ENCODE results near the gene DHRS1.

DHRS1 gene

GRCh38 chr14:24269368-24269767, 30.2 kb downstream of the DHRS1 start:
- TF ChIP-seq, protein P1, sequence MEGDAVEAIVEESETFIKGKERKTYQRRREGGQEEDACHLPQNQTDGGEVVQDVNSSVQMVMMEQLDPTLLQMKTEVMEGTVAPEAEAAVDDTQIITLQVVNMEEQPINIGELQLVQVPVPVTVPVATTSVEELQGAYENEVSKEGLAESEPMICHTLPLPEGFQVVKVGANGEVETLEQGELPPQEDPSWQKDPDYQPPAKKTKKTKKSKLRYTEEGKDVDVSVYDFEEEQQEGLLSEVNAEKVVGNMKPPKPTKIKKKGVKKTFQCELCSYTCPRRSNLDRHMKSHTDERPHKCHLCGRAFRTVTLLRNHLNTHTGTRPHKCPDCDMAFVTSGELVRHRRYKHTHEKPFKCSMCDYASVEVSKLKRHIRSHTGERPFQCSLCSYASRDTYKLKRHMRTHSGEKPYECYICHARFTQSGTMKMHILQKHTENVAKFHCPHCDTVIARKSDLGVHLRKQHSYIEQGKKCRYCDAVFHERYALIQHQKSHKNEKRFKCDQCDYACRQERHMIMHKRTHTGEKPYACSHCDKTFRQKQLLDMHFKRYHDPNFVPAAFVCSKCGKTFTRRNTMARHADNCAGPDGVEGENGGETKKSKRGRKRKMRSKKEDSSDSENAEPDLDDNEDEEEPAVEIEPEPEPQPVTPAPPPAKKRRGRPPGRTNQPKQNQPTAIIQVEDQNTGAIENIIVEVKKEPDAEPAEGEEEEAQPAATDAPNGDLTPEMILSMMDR (IDR thresholded peaks at IDR 0.05), result no peak
- H3K27ac ChIP-seq, result no peak overlapping the region
- no peak for DNase-seq (ENCODE audit: low spot score)
- no peak overlapping the region for H3K4me3 ChIP-seq

- no peak overlapping the region for H3K4me3 ChIP-seq
- no peak for DNase-seq (ENCODE audit: low spot score)
- no peak overlapping the region for H3K27ac ChIP-seq
These were observed 31.4 kb downstream of the DHRS1 start for GRCh38 chr14:24268225-24268624.

DNA sequence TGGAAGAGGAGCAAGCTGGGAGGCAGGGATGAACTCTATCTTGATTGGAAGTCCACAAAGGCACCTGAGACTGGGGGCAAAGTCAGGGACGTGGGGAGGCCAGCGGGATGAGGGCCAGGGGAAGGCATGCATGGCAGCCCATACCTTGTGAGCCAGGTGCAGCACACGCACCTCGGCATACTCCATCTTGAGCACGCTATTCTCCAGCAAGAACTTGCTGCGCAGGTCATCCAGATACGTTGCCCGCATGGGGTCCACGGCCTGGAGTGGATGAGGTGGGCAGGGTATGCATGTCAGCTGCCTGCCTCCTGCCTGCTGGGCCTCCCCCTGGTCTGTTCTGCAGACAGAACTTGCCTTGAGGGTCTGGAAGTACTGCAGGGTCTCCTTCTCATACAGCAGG, 32.1 kb downstream of the DHRS1 start:
- no peak for DNase-seq (ENCODE audit: low spot score)
- Histone ChIP-seq H3K4me3 (no peak overlapping the region), H3K27ac (no peak overlapping the region)
- TF ChIP-seq, protein P1 (IDR thresholded peaks at IDR 0.05), result no peak

More at GRCh38 chr14:24268225-24268624, 31.4 kb downstream of the DHRS1 start:
- TF ChIP-seq, protein P1 (IDR thresholded peaks at IDR 0.05), result no peak

DNA sequence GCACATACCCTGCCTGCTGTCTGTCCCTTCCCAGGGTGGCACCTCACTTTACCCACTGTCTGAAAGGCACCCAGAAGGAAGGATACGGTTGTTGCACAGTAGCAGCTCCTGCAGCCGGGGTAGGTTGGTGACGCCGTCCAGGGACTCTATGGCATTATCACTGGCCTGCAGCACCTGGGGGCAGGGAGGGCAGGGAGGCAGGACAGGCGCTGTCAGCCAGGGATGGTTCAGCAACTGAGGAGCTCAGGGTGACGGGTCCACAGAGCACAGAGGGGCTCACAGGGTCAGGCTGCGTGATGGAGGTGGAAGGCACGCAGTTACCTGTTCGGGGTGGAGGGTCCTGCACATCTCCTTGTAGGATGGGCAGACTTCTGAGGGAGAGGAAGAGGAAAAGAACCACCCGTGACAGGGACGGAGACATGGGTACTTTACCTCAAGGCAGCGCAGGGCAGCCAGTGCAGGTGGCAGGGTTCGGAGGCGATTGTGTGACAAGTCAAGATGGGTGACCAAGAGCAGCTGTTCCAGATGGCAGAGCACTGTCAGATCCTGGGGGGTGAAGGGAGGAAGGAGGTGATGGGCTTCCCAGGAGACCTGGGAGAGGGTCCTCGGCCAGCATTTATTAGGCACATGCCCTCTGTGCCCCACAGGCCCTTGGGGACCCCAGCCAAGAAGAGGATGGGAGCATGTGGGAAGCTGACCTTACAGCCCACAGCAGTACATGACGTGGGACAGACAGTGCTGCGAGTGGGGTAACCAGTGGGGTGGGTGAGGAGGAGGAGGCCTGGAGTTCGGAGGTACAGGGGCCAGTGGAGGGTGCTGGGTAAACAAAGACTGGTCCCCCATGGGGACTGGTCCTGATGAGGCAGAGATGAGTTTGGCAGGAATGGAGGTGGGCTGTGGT, 33.0 kb downstream of the DHRS1 start:
- H3K4me3 ChIP-seq, result no peak overlapping the region
- no peak for DNase-seq (ENCODE audit: low spot score)
- TF ChIP-seq, protein P1 (IDR thresholded peaks at IDR 0.05), result no peak
- H3K27ac ChIP-seq, result no peak overlapping the region

DNA sequence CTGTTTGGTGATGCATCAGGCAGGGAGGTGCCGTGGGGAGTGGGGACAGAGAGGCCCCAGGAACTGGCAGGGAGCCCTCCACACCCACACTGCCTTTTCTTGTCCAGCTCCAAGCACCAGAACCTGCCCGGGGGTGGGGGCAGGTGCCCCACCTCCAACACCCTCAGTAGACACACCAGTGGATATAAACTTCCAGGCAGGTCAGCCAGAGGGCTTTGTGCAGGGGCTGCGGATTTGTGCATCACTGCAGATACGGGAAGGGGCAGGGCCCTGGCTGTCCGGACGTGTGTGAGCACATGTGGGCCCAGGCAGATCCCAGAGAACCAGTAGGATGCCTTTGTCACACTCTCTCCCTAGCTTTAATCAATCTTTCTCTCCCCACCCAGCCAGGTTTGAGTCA, 35.3 kb downstream of the DHRS1 start:
- Histone ChIP-seq H3K27ac (no peak overlapping the region), H3K4me3 (no peak overlapping the region)
- TF ChIP-seq, protein P1 (IDR thresholded peaks at IDR 0.05), result no peak
- DNase-seq (ENCODE audit: low spot score), result no peak

GRCh38 chr14:24263848-24264247, 35.7 kb downstream of the DHRS1 start:
- H3K27ac ChIP-seq, result no peak overlapping the region
- H3K4me3 ChIP-seq, result no peak overlapping the region
- no peak for DNase-seq (ENCODE audit: low spot score)
- TF ChIP-seq, protein P1 (IDR thresholded peaks at IDR 0.05), result no peak
